HG03439 (cell line): Measurements from ENCODE around the gene C19orf12.

Experiments used
- ATAC-seq: cut with Tn5 transposase; IDR thresholded peaks from one replicate; pipeline ENCODE4 v1.9.1; 2021; ENCODE audit warnings: mild to moderate bottlenecking, moderate library complexity; ENCODE audit not compliant: unreplicated experiment

The C19orf12 gene

GRCh38 chr19:29665215-29665825 lies 49.7 kb downstream of the C19orf12 start, which contains the start of gene PLEKHF1:
PLEKHF1 (plus strand) TSS chr19:29665461; CDS start chr19:29673840, 8,379 bp downstream.
- ATAC-seq = peak; percentile 86

- no peak for ATAC-seq
Measured at GRCh38 chr19:29664753-29665214, 50.3 kb downstream of the C19orf12 start.

DNA sequence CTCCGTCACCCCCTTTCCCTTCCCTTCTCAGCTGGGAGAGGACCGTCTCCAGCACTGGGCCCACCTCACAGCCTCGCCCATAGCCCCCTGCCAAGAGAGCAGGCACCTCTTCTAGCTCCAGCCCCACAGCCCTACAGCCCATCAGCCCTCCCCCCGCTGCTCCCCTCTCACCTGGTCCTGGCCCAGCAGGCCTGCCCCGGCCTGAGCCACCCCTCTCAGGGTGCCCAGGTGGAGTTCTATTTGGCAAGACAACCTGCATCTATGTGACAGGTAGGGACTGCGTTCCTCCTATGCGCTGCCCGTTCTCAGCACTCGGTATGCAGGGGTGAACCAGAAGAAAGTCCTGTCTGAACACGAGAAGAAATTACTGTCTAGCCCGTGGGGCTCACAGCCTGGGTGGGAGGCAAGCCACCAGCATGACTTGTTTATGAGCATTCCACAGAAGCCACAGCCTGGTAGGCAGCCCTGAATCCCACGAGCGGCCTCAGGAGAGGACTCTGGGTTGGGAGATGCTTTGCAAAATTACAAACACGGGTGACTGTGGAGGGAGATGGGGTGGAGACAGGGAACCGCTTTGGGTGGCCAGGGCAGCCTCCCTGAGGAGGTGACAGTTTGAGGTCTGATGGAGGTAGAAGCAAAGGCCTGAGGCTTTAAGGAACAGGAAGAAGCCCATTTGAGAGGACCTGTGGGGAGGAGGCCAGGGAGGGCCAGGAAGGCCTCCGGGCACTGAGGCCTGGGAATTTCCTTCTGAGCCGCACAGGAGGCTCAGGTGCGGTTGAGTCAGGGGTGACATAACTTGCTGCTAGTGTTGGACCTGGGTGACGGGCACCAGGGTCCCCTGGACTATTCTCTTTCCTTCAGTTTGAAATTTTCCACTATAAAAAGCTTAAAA lies 51.0 kb downstream of the C19orf12 start:
- no peak for ATAC-seq

DNA sequence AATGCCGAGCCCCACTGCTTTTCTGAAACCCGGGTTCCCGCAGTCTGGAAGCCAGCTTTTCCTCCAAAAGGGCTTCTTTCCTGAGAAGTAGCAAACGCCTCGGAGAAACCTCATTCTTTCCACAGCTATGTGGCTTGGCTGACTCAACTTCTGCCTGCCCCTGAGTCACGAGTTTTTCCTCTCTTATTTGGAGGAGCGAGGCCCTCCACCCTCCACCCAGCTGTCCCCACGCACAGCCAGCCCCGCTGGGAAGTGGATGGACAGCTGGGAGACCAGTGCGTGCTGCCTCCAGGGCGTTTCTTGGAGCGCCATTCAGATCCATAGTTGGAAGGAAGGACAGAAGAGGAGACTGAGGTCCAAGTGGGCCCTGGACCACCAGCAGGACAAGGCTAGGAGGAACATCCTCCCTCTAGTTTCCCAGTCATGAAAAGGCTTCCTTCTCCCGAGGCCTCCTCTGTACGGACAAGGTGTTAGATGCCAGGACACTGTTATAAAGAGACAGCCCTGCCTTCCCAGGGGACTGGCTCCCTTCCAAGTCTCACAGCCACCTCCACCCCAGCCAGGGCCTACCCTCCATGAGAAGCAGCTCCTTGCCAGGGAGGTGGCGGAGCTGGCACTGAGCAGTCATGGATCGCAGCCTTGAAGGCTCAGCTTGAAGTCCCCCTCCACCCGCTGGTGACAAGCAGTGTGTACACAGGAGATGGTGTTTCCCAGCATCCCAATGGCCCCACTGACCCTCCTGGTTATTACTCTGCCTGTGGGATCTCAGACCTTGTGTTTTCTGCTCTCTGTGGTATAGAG lies 52.3 kb downstream of the C19orf12 start:
- no peak for ATAC-seq

DNA sequence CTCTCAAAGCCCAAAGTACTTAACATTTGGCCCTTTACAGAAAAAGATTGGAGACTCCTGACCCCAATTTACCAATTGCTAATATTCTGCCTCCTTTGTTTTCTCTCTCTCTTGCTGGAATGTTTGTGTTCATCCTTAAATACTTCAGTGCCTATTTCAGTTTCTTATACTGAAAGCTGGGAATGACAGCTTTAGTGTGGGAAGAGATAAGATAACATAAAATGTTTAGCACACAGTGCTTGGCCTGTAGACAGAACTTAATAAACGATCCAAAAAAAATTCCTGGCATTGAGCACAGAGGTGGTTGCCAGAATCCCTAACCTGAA lies 52.8 kb downstream of the C19orf12 start:
- no peak for ATAC-seq

GRCh38 chr19:29660835-29661234 lies 54.2 kb downstream of the C19orf12 start:
- ATAC-seq = no peak

DNA sequence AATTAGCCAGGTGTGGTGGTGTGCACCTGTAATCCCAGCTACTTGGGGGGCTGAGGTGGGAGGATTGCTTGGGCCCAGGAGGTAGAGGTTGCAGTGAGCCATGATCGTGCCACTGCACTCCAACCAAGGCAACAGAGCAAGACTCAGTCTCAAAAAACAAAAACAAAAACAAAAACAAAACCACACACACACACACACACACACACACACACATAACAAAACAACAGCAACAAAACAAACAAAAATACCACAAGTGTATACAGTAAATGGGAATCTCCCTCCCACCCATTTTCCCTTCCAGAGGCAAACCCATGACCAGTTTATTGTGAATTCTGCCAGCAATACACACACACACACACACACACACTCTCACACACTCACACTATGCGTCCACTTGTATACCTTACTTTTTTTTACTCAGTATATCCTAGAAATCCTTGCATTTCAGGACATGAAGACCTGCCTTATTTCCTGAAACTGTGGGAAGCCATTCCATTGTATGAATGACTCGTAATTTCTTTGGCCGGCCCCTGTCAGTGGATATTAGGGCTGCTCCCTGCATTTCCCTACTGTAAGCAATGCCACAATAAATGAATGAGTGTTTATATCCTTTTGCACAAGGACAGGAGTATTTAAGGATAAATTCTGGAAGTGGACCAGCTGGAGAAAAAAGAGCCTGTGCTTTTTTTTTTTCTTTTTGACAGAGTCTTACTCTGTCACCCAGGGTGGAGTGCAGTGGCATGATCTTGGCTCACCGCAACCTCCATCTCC lies 56.7 kb downstream of the C19orf12 start:
- no peak for ATAC-seq

DNA sequence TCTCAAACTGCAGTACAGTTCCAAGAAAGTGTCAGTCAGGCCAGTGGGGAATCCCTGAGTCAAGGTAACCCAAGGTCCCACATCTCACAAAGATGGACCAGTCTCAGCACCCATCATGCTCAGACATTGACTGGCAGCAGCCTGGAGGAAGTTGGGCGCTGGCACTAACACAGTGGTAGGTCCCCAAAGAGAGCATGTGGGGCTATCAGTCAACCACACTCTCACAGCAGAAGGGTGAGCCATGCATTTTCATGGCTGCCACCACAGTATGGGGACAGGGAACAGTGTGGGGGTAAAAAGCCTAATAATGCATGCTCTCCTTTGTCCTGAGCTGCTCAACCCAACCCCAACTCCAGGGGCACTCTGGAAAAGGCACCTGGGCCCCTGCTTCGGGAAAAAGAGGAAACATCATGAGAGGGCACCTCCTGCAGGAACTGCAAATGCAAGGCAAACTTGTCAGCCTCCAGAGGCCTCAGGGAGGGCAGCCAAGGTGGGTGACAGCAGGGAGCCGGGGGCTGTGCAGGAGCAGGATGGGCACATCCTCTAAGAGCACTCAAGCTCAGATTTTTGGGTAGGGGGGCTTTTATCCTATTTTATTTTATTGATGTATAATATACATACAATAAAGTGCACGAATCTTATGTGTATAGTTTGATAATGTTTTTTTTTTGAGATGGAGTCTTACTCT lies 59.3 kb downstream of the C19orf12 start:
- no peak for ATAC-seq

DNA sequence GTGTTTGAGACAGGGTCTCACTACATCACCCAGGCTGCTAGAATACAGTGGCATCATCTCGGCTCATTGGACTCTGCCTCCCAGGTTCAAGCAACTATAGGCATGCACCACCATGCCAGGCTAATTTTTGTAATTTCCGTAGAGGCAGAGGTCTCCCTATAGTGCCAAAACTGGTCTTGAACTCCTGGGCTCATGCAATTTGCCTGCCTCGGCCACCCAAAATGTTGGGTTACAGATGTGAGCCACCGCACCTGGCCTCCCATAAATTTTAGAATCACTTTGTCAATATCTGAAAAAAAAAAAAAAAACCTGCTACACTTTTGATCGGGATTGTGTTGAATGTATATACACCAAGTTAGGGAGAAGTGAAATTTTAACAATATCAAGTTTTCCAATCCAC lies 61.7 kb downstream of the C19orf12 start:
- ATAC-seq = no peak

DNA sequence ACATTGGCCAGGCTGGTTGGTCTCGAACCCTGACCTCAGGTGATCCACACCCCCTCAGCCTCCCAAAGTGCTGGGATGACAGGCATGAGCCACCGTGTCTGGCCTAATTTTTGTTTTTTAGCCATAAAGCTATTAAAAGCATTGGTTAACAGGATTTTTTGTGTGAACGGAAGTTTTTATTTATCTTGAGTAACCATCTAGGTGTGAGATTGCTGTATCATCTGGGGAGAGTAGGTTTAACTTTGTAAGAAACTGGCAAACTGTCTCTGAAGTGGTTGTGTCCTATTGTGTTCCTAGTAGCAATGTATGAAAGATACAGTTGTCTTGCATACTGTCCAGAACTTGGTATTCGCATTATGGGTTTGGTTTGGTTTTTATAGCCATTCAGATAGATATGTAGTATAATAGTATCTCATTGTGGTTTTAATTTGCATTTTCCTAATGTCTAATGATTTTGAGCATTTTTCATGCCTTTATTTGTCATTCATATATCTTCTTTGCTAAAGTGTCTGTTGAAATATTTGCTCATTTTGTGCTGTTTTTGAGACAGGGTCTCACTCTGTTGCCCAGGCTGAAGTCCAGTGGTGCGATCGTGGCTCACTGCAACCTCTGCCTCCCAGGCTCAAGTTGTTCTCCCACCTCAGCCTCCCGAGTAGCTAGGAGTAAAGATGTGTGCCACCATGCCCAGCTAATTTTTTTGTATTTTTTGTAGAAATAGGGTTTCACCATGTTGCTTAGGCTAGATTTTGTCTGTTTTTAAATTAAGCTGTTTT lies 63.3 kb downstream of the C19orf12 start:
- no peak for ATAC-seq

DNA sequence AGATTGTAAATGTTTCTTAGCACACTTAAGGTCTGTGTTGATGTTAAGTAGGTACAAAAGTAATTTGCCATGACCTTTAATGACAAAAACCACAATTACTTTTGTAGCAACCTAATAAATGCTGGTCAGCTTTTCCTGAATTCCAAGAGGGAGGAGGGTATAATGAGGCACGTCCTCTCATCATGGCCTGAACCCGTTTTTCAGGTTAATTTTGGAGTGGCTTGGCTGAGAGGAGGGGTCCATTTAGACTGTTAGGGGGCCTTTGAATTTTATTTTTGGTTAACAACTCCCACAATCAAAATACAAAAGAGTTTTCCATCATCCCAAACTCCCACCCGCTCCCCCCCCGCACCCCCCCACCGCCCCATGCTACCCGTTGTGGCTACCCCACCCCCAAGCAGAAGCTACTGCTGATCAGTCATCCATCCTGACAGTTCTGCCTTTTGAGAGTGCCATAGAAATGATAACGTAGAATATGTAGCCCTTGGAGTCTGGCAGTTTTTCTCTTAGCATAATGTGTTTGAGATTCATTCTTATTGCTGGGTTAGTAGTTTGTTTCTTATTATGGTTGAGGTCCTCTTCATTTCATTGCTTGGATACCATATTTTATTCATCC lies 64.2 kb downstream of the C19orf12 start:
- ATAC-seq = no peak
